OCI-LY3 (cell line): Measurements from ENCODE around the gene GID8.

Experiments
- H2AFZ ChIP-seq: fragments of 200-600, 300-600 bp; shearing (Covaris generic); 2 replicates; pipeline ENCODE4 v1.6.0; 2014; ENCODE audit warnings: antibody characterized with exemption, low read depth, low read length
- H3K27ac ChIP-seq: fragments of 200-600, 300-600 bp; sonication (generic); 2 replicates; pipeline ENCODE4 v1.5.1; 2014; ENCODE audit warnings: mild to moderate bottlenecking, low read length, moderate library complexity, mixed read lengths
- H3K27me3 ChIP-seq: fragments of 200-600, 300-600 bp; sonication (generic); 2 replicates; pipeline ENCODE4 v1.6.1; 2014; ENCODE audit warnings: low read depth, low read length, mixed read lengths
- H3K36me3 ChIP-seq: fragments of 200-600, 300-600 bp; sonication (generic); replicated peaks from 2 replicates; pipeline ENCODE3; 2014; ENCODE audit warnings: low read depth, low read length, mixed read lengths
- H3K4me1 ChIP-seq: fragments of 300-600, 200-600 bp; sonication (generic); 2 replicates; pipeline ENCODE4 v1.6.1; 2014; ENCODE audit warnings: low read length, mixed read lengths
- H3K4me2 ChIP-seq: fragments of 200-600, 300-600 bp; sonication (generic); 2 replicates; pipeline ENCODE4 v1.6.1; 2014; ENCODE audit warnings: low read length, mixed read lengths
- H3K4me3 ChIP-seq: fragments of 300-600, 200-600 bp; sonication (generic); 2 replicates; pipeline ENCODE4 v1.5.1; 2014; ENCODE audit warnings: antibody characterized with exemption, mild to moderate bottlenecking, low read length, moderate library complexity
- H3K79me2 ChIP-seq: fragments of 300-600, 200-600 bp; shearing (Covaris generic); 2 replicates; pipeline ENCODE4 v1.6.1; 2014; ENCODE audit warnings: mild to moderate bottlenecking, low read length, mixed read lengths
- H3K9ac ChIP-seq: fragments of 300-600, 200-600 bp; shearing (Covaris generic); 2 replicates; pipeline ENCODE4 v1.6.0; 2014; ENCODE audit warnings: mild to moderate bottlenecking, low read length, moderate library complexity
- H3K9me3 ChIP-seq: fragments of 200-600, 300-600 bp; shearing (Covaris generic); 2 replicates; pipeline ENCODE4 v1.6.1; 2014; ENCODE audit warnings: low read length, mixed read lengths; ENCODE audit not compliant: insufficient read depth
- H4K20me1 ChIP-seq: fragments of 200-600, 300-600 bp; sonication (generic); 2 replicates; pipeline ENCODE4 v1.6.1; 2016; ENCODE audit warnings: low read length, mixed read lengths; ENCODE audit not compliant: insufficient read depth
- CTCF ChIP-seq: fragments of 200-600, 300-600 bp; sonication (generic); IDR thresholded peaks from 2 replicates; pipeline ENCODE4 v1.5.1; 2014; ENCODE audit warnings: antibody characterized with exemption, low read length, low read depth
- EZH2phosphoT487 ChIP-seq: fragments of 200-600 bp; shearing (Covaris generic); IDR thresholded peaks from 2 replicates; pipeline ENCODE4 v1.6.1; 2018; ENCODE audit warnings: antibody characterized with exemption, mixed run types, low read depth

GID8 gene

DNA sequence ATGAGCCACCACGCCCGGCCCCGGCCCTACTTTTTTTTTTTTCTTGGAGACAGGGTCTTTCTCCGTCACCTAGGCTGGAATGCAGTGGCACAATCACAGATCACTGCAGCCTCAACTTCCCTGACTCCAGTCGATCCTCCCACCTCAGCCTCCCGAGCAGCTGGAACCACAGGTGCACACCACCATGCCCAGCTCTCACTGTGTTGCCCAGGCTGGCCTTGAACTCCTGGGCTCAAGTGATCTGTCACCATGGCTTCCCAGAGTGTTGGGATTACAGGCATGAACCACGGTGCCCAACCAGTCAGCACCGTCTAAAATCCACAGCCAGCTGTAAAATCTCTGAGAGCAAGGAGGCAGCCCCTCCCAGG lies 32.0 kb downstream of the GID8 start:
- Histone ChIP-seq H3K4me3 (no peak overlapping the region), H3K9ac (no peak overlapping the region), H3K27ac (no peak overlapping the region), H4K20me1 (peaks cover 3% of the 10 kb centered on the region; the same call in 1 of the 2 replicates), H3K9me3 (no peaks in the 10 kb centered on the region), H2AFZ (no peak overlapping the region), H3K79me2 (no peaks in the 10 kb centered on the region), H3K36me3 (peaks cover 8% of the 10 kb centered on the region), H3K4me2 (no peak overlapping the region), H3K4me1 (peaks cover 10% of the 10 kb centered on the region), H3K27me3 (0 out of 2 replicates have a peak, but pooled peaks cover 1% of the 10 kb centered on the region)
- TF ChIP-seq EZH2phosphoT487 (no peak), CTCF (no peak)

GRCh38 chr20:62970307-62971210 lies 32.6 kb downstream of the GID8 start:
- no peak overlapping the region for H3K27ac ChIP-seq
- H3K4me2 ChIP-seq: no peak overlapping the region
- 0 out of 2 replicates have a peak, but pooled peaks cover 3% of the 10 kb centered on the region for H3K27me3 ChIP-seq
- no peak overlapping the region for H2AFZ ChIP-seq
- 0 out of 2 replicates have a peak, but pooled peaks cover 3% of the 10 kb centered on the region for H4K20me1 ChIP-seq
- TF ChIP-seq EZH2phosphoT487 (no peak), CTCF (no peak)
- H3K4me1 ChIP-seq: peaks cover 10% of the 10 kb centered on the region
- no peak overlapping the region for H3K4me3 ChIP-seq
- H3K9ac ChIP-seq: no peak overlapping the region
- no peaks in the 10 kb centered on the region for H3K79me2 ChIP-seq
- H3K9me3 ChIP-seq: no peaks in the 10 kb centered on the region
- peaks cover 6% of the 10 kb centered on the region for H3K36me3 ChIP-seq

DNA sequence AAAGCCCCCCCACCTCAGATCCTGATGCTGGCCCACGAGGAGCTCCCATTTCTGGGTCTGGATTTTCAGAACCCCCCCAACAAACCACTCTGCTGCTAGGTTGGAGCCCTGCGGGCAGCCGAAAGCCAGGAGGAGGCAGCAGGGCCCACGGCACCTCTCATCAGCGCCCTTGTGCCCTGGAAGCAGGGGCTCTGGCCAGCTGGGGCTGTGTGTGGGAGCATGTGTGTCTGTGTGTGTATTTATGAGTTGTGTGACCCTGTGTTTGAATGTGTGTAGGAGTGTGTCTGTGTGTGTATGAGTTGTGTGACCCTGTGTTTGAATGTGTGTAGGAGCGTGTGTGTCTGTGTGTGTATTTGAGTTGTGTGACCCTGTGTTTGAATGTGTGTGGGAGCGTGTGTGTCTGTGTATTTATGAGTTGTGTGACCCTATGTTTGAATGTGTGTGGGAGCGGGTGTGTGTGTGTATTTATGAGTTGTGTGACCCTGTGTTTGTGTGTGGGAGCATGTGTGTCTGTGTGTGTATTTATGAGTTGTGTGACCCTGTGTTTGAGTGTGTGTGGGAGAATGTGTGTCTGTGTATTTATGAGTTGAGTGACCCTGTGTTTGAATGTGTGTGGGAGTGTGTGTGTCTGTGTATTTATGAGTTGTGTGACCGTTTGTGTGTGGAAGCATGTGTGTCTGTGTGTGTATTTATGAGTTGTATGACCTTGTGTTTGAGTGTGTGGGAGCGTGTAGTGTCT lies 33.4 kb downstream of the GID8 start:
- H3K36me3 ChIP-seq: peaks cover 5% of the 10 kb centered on the region
- H3K9ac ChIP-seq: no peak overlapping the region
- no peaks in the 10 kb centered on the region for H3K9me3 ChIP-seq
- H3K27me3 ChIP-seq: 0 out of 2 replicates have a peak, but pooled peaks cover 3% of the 10 kb centered on the region
- no peak overlapping the region for H3K27ac ChIP-seq
- no peak for TF ChIP-seq CTCF
- TF ChIP-seq EZH2phosphoT487: no peak
- no peak overlapping the region for H3K4me2 ChIP-seq
- H4K20me1 ChIP-seq: 0 out of 2 replicates have a peak, but pooled peaks cover 3% of the 10 kb centered on the region
- no peak overlapping the region for H3K4me3 ChIP-seq
- no peaks in the 10 kb centered on the region for H3K79me2 ChIP-seq
- no peak overlapping the region for H2AFZ ChIP-seq
- H3K4me1 ChIP-seq: peaks cover 10% of the 10 kb centered on the region
